HepG2 (cell line): ENCODE data around the gene XPO5. TPM values are rescaled to one million over a fixed set of nuclear protein-coding genes. Genes with fewer than 3 reads are reported as not detected.

Source experiments
- CSRNP2 ChIP-seq: sonication (generic); formaldehyde crosslinking; conservative IDR thresholded peaks from 2 replicates; pipeline ENCODE4 v1.8.0; 2022; ENCODE audit warnings: low read depth, missing genetic modification reagents
- FOSL1 ChIP-seq: sonication (generic); formaldehyde crosslinking; IDR thresholded peaks from 2 replicates; pipeline ENCODE4 v1.9.0; 2021; ENCODE audit warnings: missing genetic modification reagents, borderline replicate concordance
- HMGA1 ChIP-seq: sonication (generic); formaldehyde crosslinking; conservative IDR thresholded peaks from 2 replicates; pipeline ENCODE4 v1.4.0; 2020; ENCODE audit warnings: missing genetic modification reagents
- KDM1A ChIP-seq: IDR thresholded peaks from 2 replicates; pipeline ENCODE4 v1.6.1; 2016; ENCODE audit warnings: missing compliant biosample characterization
- KDM5A ChIP-seq: fragments of 200-600 bp; sonication (generic); IDR thresholded peaks from 2 replicates; pipeline ENCODE4 v1.7.0; 2018; ENCODE audit warnings: antibody characterized with exemption, mild to moderate bottlenecking, low read length, borderline replicate concordance
- MXD4 ChIP-seq: IDR thresholded peaks from 2 replicates; pipeline ENCODE4 v1.6.1; 2016; ENCODE audit warnings: mild to moderate bottlenecking, missing biosample characterization, missing genetic modification reagents
- NFE2L1 ChIP-seq: sonication (generic); formaldehyde crosslinking; IDR thresholded peaks from 2 replicates; pipeline ENCODE4 v1.4.0; 2020; ENCODE audit warnings: missing genetic modification reagents, mild to moderate bottlenecking, borderline replicate concordance
- NKX3-1 ChIP-seq: sonication (generic); formaldehyde crosslinking; IDR thresholded peaks from 2 replicates; pipeline ENCODE4 v1.5.0; 2020; ENCODE audit warnings: missing genetic modification reagents
- SMARCE1 ChIP-seq: fragments of 450-650 bp; IDR thresholded peaks from 2 replicates; pipeline ENCODE4 v1.6.1; 2017; ENCODE audit warnings: borderline replicate concordance
- TEF ChIP-seq: sonication (generic); formaldehyde crosslinking; IDR thresholded peaks from 2 replicates; pipeline ENCODE4 v1.5.0; 2020; ENCODE audit warnings: missing genetic modification reagents
- ZFP91 ChIP-seq: sonication (generic); formaldehyde crosslinking; IDR thresholded peaks from 2 replicates; pipeline ENCODE4 v1.9.0; 2022; ENCODE audit warnings: missing genetic modification reagents, mild to moderate bottlenecking, borderline replicate concordance
- ZNF549 ChIP-seq: sonication (generic); formaldehyde crosslinking; IDR thresholded peaks from 2 replicates; pipeline ENCODE4 v1.5.0; 2020; ENCODE audit warnings: missing genetic modification reagents
- ZNF550 ChIP-seq: sonication (generic); formaldehyde crosslinking; IDR thresholded peaks from 2 replicates; pipeline ENCODE4 v1.4.0; 2020; ENCODE audit warnings: mild to moderate bottlenecking, missing genetic modification reagents, borderline replicate concordance
- ZNF577 ChIP-seq: sonication (generic); formaldehyde crosslinking; IDR thresholded peaks from 2 replicates; pipeline ENCODE4 v1.4.0; 2020; ENCODE audit warnings: mild to moderate bottlenecking, low read depth, missing genetic modification reagents, borderline replicate concordance
- ZNF639 ChIP-seq: conservative IDR thresholded peaks from 2 replicates; pipeline ENCODE4 v1.6.1; 2018; ENCODE audit warnings: missing genetic modification reagents
- ZNF737 ChIP-seq: sonication (generic); formaldehyde crosslinking; IDR thresholded peaks from 2 replicates; pipeline ENCODE4 v1.5.0; 2020; ENCODE audit warnings: missing genetic modification reagents, mild to moderate bottlenecking, borderline replicate concordance
- polyA plus RNA-seq, 8 experiments: library from polyadenylated mRNA; depleted of rRNA in 3 of 8; stranded (reverse) in 7 of 8; unstranded in 1 of 8; fragments of >200 nt; fragmentation: Illumina TruSeq in 4 of 8; extraction: Trizol in 4 of 8; gene quantifications; 2 replicates each; pipeline versions ENCODE4 v1.2.1 to v1.2.3, GENCODE V29; 2011 to 2016; ENCODE audit warnings: low read depth in 4 of 8, missing spikeins in 1 of 8, mixed read lengths in 1 of 8; ENCODE audit not compliant: insufficient read depth in 1 of 8
- total RNA-seq, 5 experiments: library from RNA; depleted of rRNA; stranded (reverse); fragments of >200 nt; fragmentation: Illumina TruSeq; extraction: Trizol; gene quantifications; 2 replicates each; pipeline ENCODE4 v1.2.3, GENCODE V29; 2016; ENCODE audit warnings: low read depth in 1 of 5
- TF ChIP-seq, protein P1 (sequence below): sonication (generic); formaldehyde crosslinking; IDR thresholded peaks from 2 replicates; pipeline ENCODE4 v1.8.1; 2023; ENCODE audit warnings: missing genetic modification reagents, inconsistent platforms, borderline replicate concordance
- TF ChIP-seq, protein P2 (sequence below): sonication (generic); formaldehyde crosslinking; conservative IDR thresholded peaks from 2 replicates; pipeline ENCODE4 v1.8.0; 2022; ENCODE audit warnings: mild to moderate bottlenecking, moderate library complexity, missing genetic modification reagents

XPO5 gene
- total and polyA plus RNA-seq, 2 of the 13 experiments (the other 11 are each of a cell fraction or from before 2014, with no cell fraction given) = 52.2 to 68.0 TPM

- TF ChIP-seq NKX3-1 (CRISPR knock-in tag) = no peak
- TF ChIP-seq, protein P1, sequence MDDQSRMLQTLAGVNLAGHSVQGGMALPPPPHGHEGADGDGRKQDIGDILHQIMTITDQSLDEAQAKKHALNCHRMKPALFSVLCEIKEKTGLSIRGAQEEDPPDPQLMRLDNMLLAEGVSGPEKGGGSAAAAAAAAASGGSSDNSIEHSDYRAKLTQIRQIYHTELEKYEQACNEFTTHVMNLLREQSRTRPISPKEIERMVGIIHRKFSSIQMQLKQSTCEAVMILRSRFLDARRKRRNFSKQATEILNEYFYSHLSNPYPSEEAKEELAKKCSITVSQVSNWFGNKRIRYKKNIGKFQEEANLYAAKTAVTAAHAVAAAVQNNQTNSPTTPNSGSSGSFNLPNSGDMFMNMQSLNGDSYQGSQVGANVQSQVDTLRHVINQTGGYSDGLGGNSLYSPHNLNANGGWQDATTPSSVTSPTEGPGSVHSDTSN (CRISPR knock-in tag) = no peak
- no peak; the same call in 1 of the 2 replicates for TF ChIP-seq ZNF639
- TF ChIP-seq SMARCE1 = no peak
- TF ChIP-seq TEF (CRISPR knock-in tag) = no peak
- TF ChIP-seq HMGA1 (CRISPR knock-in tag) = no peak
- TF ChIP-seq ZNF550 (CRISPR knock-in tag) = no peak
- no peak for TF ChIP-seq ZNF577
- TF ChIP-seq KDM1A (CRISPR knock-in tag) = no peak
- TF ChIP-seq, protein P2, sequence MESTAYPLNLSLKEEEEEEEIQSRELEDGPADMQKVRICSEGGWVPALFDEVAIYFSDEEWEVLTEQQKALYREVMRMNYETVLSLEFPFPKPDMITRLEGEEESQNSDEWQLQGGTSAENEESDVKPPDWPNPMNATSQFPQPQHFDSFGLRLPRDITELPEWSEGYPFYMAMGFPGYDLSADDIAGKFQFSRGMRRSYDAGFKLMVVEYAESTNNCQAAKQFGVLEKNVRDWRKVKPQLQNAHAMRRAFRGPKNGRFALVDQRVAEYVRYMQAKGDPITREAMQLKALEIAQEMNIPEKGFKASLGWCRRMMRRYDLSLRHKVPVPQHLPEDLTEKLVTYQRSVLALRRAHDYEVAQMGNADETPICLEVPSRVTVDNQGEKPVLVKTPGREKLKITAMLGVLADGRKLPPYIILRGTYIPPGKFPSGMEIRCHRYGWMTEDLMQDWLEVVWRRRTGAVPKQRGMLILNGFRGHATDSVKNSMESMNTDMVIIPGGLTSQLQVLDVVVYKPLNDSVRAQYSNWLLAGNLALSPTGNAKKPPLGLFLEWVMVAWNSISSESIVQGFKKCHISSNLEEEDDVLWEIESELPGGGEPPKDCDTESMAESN (CRISPR knock-in tag) = 0 out of 2 replicates have a peak, but pooled peaks have one; percentile 18
- no peak for TF ChIP-seq ZNF737 (CRISPR knock-in tag)
- peak; percentile 85; the same call in 1 of the 2 replicates for TF ChIP-seq NFE2L1
- no peak for TF ChIP-seq KDM5A
- no peak for TF ChIP-seq CSRNP2 (CRISPR knock-in tag)
- TF ChIP-seq ZNF549 (CRISPR knock-in tag) = no peak
- peak; percentile 43; the same call in 1 of the 2 replicates for TF ChIP-seq ZFP91 (CRISPR knock-in tag)
- peak; percentile 93; the same call in 1 of the 2 replicates for TF ChIP-seq MXD4 (CRISPR knock-in tag)
- no peak for TF ChIP-seq FOSL1
These were observed 65.6 kb downstream of the XPO5 start, which contains the start of gene LRRC73 (continued) for GRCh38 chr6:43509984-43510826.
